Mucosa of descending colon (tissue), 3 donors: ENCODE data around the gene OPCML. TPM values are rescaled to one million over a fixed set of nuclear protein-coding genes. Genes with fewer than 3 reads are reported as not detected.

Source experiments
- ATAC-seq: fragments of 200-7000 bp; cut with Tn5 transposase; one replicate; pipeline ENCODE4 v1.9.1; 2020; ENCODE audit warnings: mild to moderate bottlenecking, moderate library complexity
- DNase-seq, 3 donors: peaks; one replicate each; pipeline ENCODE4 v3.0.0-alpha.2; 2020
- H3K36me3 ChIP-seq: fragments of 200-600 bp; one replicate; pipeline ENCODE4 v1.8.0; 2021; ENCODE audit warnings: low read depth, mild to moderate bottlenecking
- H3K4me1 ChIP-seq: fragments of 200-600 bp; one replicate; pipeline ENCODE4 v1.8.0; 2021; ENCODE audit warnings: low read depth, mild to moderate bottlenecking
- H3K4me3 ChIP-seq: fragments of 200-600 bp; one replicate; pipeline ENCODE4 v1.8.0; 2021; ENCODE audit warnings: mild to moderate bottlenecking
- H3K9me3 ChIP-seq: fragments of 200-600 bp; one replicate; pipeline ENCODE4 v1.8.0; 2021; ENCODE audit warnings: mild to moderate bottlenecking
- CTCF ChIP-seq: fragments of 200-600 bp; IDR thresholded peaks from one replicate; pipeline ENCODE4 v1.8.0; 2022; ENCODE audit warnings: antibody characterized with exemption, mild to moderate bottlenecking
- intact Hi-C, 2 donors: fragments of 100-400 bp; cut with DNase I in 1 of 2; cut with micrococcal nuclease in 1 of 2; formaldehyde crosslinking; loops; one replicate each; pipeline versions ENCODE4 v1.11.0 to v1.11.1; 2022; cut with DNase I, micrococcal nuclease
- total RNA-seq, 3 donors: library from RNA; stranded (reverse); fragmentation: NEBNext Ultra II Directional in 2 of 3; extraction: Animal tissue kit (Norgen Biotek cat#: 25700) in 2 of 3; gene quantifications; one replicate each; pipeline versions ENCODE4 v1.2.1 to v1.2.4, GENCODE V29; 2021 to 2023
- donor health status: DM: no; HTN: no; CAD: no; lungs with moderate emphysema.
- donor health status: DM: no; HTN: no; CAD: no.
- donor health status: DM: no; HTN: yes; CAD: no.

Gene OPCML
- total RNA-seq, 3 donors from 2014 or later, result 0.10 to 0.47 TPM; not detected in 1

GRCh38 chr11:132771746-132772145 is 760.6 kb downstream of the OPCML start:
- no peak for TF ChIP-seq CTCF
- intact Hi-C loops, result no loop called here
- Histone ChIP-seq H3K36me3 (no peaks in the 10 kb centered on the region), H3K4me3 (no peak overlapping the region), H3K9me3 (peaks cover 10% of the 10 kb centered on the region), H3K4me1 (no peaks in the 10 kb centered on the region)
- DNase-seq (no peak), ATAC-seq (no peak)

DNA sequence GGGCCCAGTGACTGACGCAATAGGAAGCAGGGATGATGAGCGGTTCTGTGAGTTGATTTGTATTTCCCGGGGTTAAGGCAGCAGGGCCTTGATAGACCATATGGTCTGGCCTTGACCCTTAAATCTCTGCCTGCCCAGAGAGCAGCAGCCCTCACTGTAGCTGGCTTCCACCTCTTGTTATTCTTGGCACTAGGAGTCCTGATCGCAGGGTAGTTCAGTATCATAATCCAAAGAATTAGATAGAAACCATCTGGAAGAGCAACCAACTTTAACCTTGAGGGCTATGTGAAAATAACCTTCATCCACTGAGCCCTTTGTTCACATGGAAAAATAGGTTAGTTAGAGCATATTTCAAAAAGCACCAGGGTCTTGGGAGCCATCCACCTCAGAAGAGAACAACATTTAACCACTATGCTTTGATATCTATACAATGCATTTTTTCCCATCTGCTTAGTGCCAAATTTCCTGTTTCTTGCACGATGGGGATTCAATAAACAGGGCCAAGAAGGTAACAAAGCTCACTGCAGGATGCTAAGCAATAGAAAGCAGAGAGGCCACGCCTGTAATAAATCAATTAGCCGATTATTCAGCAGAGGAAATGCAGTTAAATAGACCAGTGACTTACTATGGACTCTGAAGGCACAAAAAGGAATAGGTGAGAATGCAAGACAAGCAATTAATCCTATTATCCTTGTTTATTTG is 761.3 kb downstream of the OPCML start:
- Histone ChIP-seq H3K9me3 (peaks cover 8% of the 10 kb centered on the region), H3K36me3 (no peaks in the 10 kb centered on the region), H3K4me1 (no peaks in the 10 kb centered on the region), H3K4me3 (no peak overlapping the region)
- TF ChIP-seq CTCF, result no peak
- no peak for ATAC-seq
- no peak for DNase-seq
- intact Hi-C loops, result no loop called here

- H3K9me3 ChIP-seq, result peaks cover 43% of the 10 kb centered on the region
- no peaks in the 10 kb centered on the region for H3K4me1 ChIP-seq
- ATAC-seq (no peak), DNase-seq (no peak)
- no peaks in the 10 kb centered on the region for H3K36me3 ChIP-seq
- H3K4me3 ChIP-seq, result no peak overlapping the region
- intact Hi-C loops, result no loop called here
- no peak for TF ChIP-seq CTCF
Measured at GRCh38 chr11:132763503-132763902, 768.8 kb downstream of the OPCML start.

DNA sequence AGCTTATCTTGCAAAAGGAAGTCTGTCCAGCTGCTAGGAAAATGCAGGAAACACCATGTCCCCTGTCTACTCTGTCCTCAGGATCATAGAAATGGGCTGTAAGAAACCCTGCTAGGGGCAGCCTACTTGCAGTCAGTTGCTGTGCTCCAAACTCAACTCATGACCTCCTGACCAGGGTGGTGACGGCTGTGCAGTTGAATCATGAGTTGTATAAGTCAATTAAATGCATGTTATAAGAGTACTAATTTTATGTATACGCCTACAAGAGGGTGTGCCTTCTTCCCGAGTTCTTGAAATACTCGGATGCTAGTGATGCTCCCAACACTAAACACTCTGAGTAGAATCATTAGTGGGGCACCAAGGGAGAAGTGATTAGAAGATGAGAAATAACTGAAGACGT is 776.4 kb downstream of the OPCML start:
- intact Hi-C loops, result no loop called here
- TF ChIP-seq CTCF, result no peak

GRCh38 chr11:132751516-132752250 is 780.6 kb downstream of the OPCML start:
- peaks cover 39% of the 10 kb centered on the region for H3K9me3 ChIP-seq
- no peak for TF ChIP-seq CTCF
- intact Hi-C loops, result no loop called here
- no peak for ATAC-seq
- H3K4me1 ChIP-seq, result no peaks in the 10 kb centered on the region
- H3K36me3 ChIP-seq, result no peaks in the 10 kb centered on the region
- no peak for DNase-seq
- no peak overlapping the region for H3K4me3 ChIP-seq

More for the DNA sequence above, 776.4 kb downstream of the OPCML start:
- DNase-seq (no peak), ATAC-seq (no peak)
- Histone ChIP-seq H3K36me3 (no peaks in the 10 kb centered on the region), H3K9me3 (peaks cover 28% of the 10 kb centered on the region), H3K4me3 (no peak overlapping the region), H3K4me1 (no peaks in the 10 kb centered on the region)
